ENCODE results near the gene TMEM213.

The TMEM213 gene

DNA sequence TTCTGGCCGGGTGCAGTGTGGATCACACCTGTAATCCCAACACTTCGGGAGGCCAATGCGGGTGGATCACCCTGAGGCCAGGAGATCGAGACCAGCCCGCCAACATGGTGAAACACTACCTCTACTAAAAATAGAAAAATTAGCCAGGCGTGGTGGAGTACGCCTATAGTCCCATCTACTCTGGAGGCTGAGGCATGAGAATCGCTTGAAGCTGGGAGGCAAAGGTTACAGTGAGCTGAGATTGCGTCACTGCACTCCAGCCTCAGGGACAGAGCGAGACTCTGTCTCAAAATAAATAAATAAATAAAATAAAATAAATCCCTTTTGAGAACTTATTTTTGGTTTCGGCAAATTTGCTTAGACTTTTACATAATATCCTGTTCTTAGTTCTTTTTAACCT, 31.5 kb downstream of the TMEM213 start:
- no peaks in the 10 kb centered on the region for H3K36me3 ChIP-seq (ENCODE audit: insufficient read depth, insufficient read length, low read length)
- H3K9ac ChIP-seq (ENCODE audit: insufficient read length, low read depth) = no peak overlapping the region
- H3K9me3 ChIP-seq (ENCODE audit: insufficient read depth, low read length) = no peaks in the 10 kb centered on the region
- no peak overlapping the region for H3K4me3 ChIP-seq (ENCODE audit: insufficient read length, low read depth)
- no peak for TF ChIP-seq SUZ12 (IDR thresholded peaks at IDR 0.05; ENCODE audit: extremely low read depth, insufficient read depth, insufficient read length)
- TF ChIP-seq YY1 (IDR thresholded peaks at IDR 0.05; ENCODE audit: insufficient read depth, insufficient read length) = no peak
- no peak for TF ChIP-seq ZNF274 (IDR thresholded peaks at IDR 0.05; ENCODE audit: low read depth, low read length)
- no peaks in the 10 kb centered on the region for H3K4me1 ChIP-seq (ENCODE audit: insufficient read depth, insufficient read length)
- DNase-seq (ENCODE audit: low read depth, low spot score) = no peak
- H3K27me3 ChIP-seq (ENCODE audit: insufficient read depth, insufficient read length) = no peaks in the 10 kb centered on the region

DNA sequence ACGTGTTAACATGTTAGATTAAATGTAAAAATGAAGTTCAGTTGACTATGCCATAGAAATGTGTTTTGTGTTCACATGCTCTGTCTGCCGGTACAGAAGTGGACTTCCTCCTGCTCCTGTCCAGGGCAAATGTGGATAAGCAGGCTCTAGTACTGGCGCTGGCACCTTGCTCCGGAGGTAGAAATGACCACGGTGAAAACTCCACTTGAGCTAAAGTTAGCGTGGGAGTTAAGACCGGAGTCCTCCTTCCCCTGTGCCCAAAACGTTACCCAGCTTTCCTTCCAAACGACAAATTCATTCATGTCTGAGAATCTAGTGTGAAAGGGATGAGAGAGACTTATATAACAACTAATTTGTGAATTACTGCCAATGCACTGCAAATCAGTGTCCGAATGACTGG, 35.2 kb downstream of the TMEM213 start:
- no peak overlapping the region for H3K9ac ChIP-seq (ENCODE audit: insufficient read length, low read depth)
- H3K4me1 ChIP-seq (ENCODE audit: insufficient read depth, insufficient read length) = no peaks in the 10 kb centered on the region
- H3K36me3 ChIP-seq (ENCODE audit: insufficient read depth, insufficient read length, low read length) = peaks cover 13% of the 10 kb centered on the region
- no peak for TF ChIP-seq SUZ12 (IDR thresholded peaks at IDR 0.05; ENCODE audit: extremely low read depth, insufficient read depth, insufficient read length)
- DNase-seq (ENCODE audit: low read depth, low spot score) = no peak
- H3K4me3 ChIP-seq (ENCODE audit: insufficient read length, low read depth) = no peak overlapping the region
- H3K27me3 ChIP-seq (ENCODE audit: insufficient read depth, insufficient read length) = no peaks in the 10 kb centered on the region
- no peaks in the 10 kb centered on the region for H3K9me3 ChIP-seq (ENCODE audit: insufficient read depth, low read length)

DNA sequence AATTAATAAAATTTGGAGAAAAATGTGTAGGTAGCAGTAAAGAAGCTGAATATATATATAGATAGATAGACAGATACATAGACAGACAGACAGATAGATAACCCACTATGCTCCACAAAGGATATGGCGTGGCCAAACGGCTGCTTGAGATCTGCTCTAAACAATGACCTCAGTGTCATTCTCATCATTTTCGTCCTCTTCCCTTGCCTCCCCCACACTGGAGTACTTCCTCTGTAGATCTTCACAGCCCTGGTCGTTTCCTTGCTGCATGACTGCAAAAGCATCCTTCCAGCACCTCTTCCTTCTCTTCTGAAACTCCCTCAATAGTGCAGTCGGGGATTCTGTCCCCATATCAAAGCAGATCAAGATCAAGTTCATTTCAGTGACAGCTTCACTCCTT, 35.8 kb downstream of the TMEM213 start:
- Histone ChIP-seq H3K36me3 (ENCODE audit: insufficient read depth, insufficient read length, low read length) (peaks cover 17% of the 10 kb centered on the region), H3K27me3 (ENCODE audit: insufficient read depth, insufficient read length) (no peaks in the 10 kb centered on the region), H3K4me3 (ENCODE audit: insufficient read length, low read depth) (no peak overlapping the region), H3K4me1 (ENCODE audit: insufficient read depth, insufficient read length) (no peaks in the 10 kb centered on the region), H3K9me3 (ENCODE audit: insufficient read depth, low read length) (no peaks in the 10 kb centered on the region), H3K9ac (ENCODE audit: insufficient read length, low read depth) (no peak overlapping the region)
- no peak for DNase-seq (ENCODE audit: low read depth, low spot score)
- TF ChIP-seq YY1 (IDR thresholded peaks at IDR 0.05; ENCODE audit: insufficient read depth, insufficient read length) = no peak
- TF ChIP-seq ZNF274 (IDR thresholded peaks at IDR 0.05; ENCODE audit: low read depth, low read length) = no peak
- TF ChIP-seq SUZ12 (IDR thresholded peaks at IDR 0.05; ENCODE audit: extremely low read depth, insufficient read depth, insufficient read length) = no peak

DNA sequence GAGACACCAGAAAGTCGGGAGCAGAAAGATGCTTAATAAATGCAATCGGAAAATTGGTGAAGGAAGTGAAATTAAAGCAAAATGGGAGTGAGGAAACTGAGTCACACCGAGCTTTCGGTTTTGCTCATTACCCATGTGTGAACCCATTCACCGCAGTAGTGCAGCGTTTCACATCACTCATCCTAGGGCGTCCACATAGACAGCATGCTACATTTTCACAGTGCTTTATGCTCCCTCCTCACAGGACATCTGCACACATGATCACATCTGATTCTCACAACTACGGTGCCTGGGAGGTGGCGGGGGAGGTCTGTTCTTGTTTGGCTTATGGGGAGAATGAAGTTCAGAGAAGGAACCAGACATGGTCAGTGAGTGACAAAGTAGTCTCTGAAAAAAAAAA, 36.8 kb downstream of the TMEM213 start:
- Histone ChIP-seq H3K4me1 (ENCODE audit: insufficient read depth, insufficient read length) (no peaks in the 10 kb centered on the region), H3K4me3 (ENCODE audit: insufficient read length, low read depth) (no peak overlapping the region), H3K9ac (ENCODE audit: insufficient read length, low read depth) (no peak overlapping the region), H3K9me3 (ENCODE audit: insufficient read depth, low read length) (no peaks in the 10 kb centered on the region), H3K27me3 (ENCODE audit: insufficient read depth, insufficient read length) (no peaks in the 10 kb centered on the region), H3K36me3 (ENCODE audit: insufficient read depth, insufficient read length, low read length) (peaks cover 17% of the 10 kb centered on the region)
- TF ChIP-seq YY1 (IDR thresholded peaks at IDR 0.05; ENCODE audit: insufficient read depth, insufficient read length) (no peak), SUZ12 (IDR thresholded peaks at IDR 0.05; ENCODE audit: extremely low read depth, insufficient read depth, insufficient read length) (no peak), ZNF274 (IDR thresholded peaks at IDR 0.05; ENCODE audit: low read depth, low read length) (no peak)
- DNase-seq (ENCODE audit: low read depth, low spot score) = no peak

DNA sequence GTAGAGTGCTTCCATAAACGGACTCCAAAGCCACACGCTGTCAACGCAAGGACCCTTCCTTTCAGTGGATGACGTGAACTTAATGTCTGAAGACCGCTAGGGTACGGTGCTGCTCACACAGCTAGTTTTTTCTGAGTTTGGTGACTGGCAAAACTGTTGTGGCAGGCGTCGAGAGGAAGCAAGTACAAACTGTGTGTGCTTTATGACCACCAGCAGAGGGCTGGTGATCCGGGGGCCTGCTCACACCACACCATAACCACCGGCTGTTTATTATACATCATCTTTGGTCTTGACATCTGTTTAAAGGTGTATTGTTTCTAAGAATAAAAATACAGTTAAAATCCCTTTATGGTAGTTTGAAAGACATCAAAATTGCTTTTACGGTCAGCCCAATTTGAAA, 37.3 kb downstream of the TMEM213 start:
- DNase-seq (ENCODE audit: low read depth, low spot score) = no peak
- no peaks in the 10 kb centered on the region for H3K4me1 ChIP-seq (ENCODE audit: insufficient read depth, insufficient read length)
- TF ChIP-seq YY1 (IDR thresholded peaks at IDR 0.05; ENCODE audit: insufficient read depth, insufficient read length) = no peak
- no peak for TF ChIP-seq ZNF274 (IDR thresholded peaks at IDR 0.05; ENCODE audit: low read depth, low read length)
- no peak for TF ChIP-seq SUZ12 (IDR thresholded peaks at IDR 0.05; ENCODE audit: extremely low read depth, insufficient read depth, insufficient read length)
- no peak overlapping the region for H3K9ac ChIP-seq (ENCODE audit: insufficient read length, low read depth)
- H3K4me3 ChIP-seq (ENCODE audit: insufficient read length, low read depth) = no peak overlapping the region
- no peaks in the 10 kb centered on the region for H3K27me3 ChIP-seq (ENCODE audit: insufficient read depth, insufficient read length)
- H3K9me3 ChIP-seq (ENCODE audit: insufficient read depth, low read length) = no peaks in the 10 kb centered on the region
- H3K36me3 ChIP-seq (ENCODE audit: insufficient read depth, insufficient read length, low read length) = peaks cover 17% of the 10 kb centered on the region

DNA sequence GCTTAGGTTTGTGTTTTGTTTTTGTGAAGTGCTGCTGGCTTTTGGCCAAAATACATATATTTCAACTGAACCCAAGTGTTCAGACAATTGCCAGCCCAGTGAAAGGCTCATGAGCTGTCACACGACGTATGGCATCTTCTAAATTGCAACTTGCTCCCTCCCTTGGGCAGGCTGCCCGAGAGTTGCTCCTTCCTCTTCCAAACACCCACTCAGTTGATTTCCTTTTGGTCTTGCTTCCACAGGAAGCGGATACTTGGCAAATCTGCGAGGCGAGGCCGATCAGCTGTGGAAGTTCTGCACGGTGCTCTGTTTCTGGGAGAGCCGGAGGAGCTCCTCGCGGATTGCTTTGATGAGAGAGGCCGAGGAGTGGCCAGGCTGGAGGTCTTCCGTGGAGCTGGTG, 39.8 kb downstream of the TMEM213 start:
- H3K4me3 ChIP-seq (ENCODE audit: insufficient read length, low read depth) = no peak overlapping the region
- H3K4me1 ChIP-seq (ENCODE audit: insufficient read depth, insufficient read length) = no peaks in the 10 kb centered on the region
- TF ChIP-seq SUZ12 (IDR thresholded peaks at IDR 0.05; ENCODE audit: extremely low read depth, insufficient read depth, insufficient read length) (no peak), YY1 (IDR thresholded peaks at IDR 0.05; ENCODE audit: insufficient read depth, insufficient read length) (no peak), ZNF274 (IDR thresholded peaks at IDR 0.05; ENCODE audit: low read depth, low read length) (no peak)
- no peak overlapping the region for H3K9ac ChIP-seq (ENCODE audit: insufficient read length, low read depth)
- no peak for DNase-seq (ENCODE audit: low read depth, low spot score)
- H3K27me3 ChIP-seq (ENCODE audit: insufficient read depth, insufficient read length) = no peaks in the 10 kb centered on the region
- H3K9me3 ChIP-seq (ENCODE audit: insufficient read depth, low read length) = no peaks in the 10 kb centered on the region
- peaks cover 17% of the 10 kb centered on the region for H3K36me3 ChIP-seq (ENCODE audit: insufficient read depth, insufficient read length, low read length)

DNA sequence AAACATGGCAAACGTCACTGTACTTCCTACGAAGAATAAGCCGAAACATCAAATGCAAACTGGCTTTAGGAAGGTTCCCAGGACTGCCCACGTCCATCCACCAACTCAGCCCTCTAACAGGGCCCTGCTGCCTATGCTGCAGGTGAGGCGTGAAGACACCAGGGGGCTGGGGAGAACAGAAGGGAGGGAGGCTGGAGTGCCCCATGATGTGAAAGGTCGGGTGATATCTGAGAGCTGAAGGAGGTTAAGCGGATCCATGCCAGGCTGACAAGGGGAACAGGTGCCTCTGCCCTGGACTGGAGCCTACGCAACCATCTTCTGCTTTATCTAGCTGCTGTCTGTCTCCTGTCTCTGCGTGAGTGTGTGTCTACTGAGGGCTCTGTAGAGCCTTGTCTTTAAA, 40.4 kb downstream of the TMEM213 start:
- Histone ChIP-seq H3K36me3 (ENCODE audit: insufficient read depth, insufficient read length, low read length) (peaks cover 17% of the 10 kb centered on the region), H3K9ac (ENCODE audit: insufficient read length, low read depth) (no peak overlapping the region), H3K9me3 (ENCODE audit: insufficient read depth, low read length) (no peaks in the 10 kb centered on the region), H3K4me1 (ENCODE audit: insufficient read depth, insufficient read length) (no peaks in the 10 kb centered on the region), H3K27me3 (ENCODE audit: insufficient read depth, insufficient read length) (no peaks in the 10 kb centered on the region), H3K4me3 (ENCODE audit: insufficient read length, low read depth) (no peak overlapping the region)
- no peak for TF ChIP-seq SUZ12 (IDR thresholded peaks at IDR 0.05; ENCODE audit: extremely low read depth, insufficient read depth, insufficient read length)
- no peak for TF ChIP-seq YY1 (IDR thresholded peaks at IDR 0.05; ENCODE audit: insufficient read depth, insufficient read length)
- TF ChIP-seq ZNF274 (IDR thresholded peaks at IDR 0.05; ENCODE audit: low read depth, low read length) = no peak
- no peak for DNase-seq (ENCODE audit: low read depth, low spot score)

DNA sequence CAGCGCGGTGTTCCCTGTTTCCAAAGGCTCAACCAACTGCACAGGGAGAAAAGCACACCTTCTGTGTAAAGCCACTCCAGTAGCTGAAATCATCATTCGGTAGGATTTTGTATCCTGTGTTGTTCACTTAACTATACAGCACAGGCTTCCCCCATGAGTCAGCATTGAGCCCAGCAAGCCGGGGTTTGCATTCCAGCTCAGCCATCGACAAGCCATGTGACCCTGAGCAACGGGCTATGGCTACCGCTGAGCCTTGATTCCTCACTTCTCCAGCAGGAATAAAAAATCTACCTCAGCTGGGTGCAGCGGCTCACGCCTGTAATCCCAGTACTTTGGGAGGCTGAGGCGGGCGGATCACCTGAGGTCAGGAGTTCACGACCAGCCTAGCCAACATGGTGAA, 44.3 kb downstream of the TMEM213 start:
- H3K27me3 ChIP-seq (ENCODE audit: insufficient read depth, insufficient read length) = no peaks in the 10 kb centered on the region
- no peaks in the 10 kb centered on the region for H3K4me1 ChIP-seq (ENCODE audit: insufficient read depth, insufficient read length)
- peaks cover 10% of the 10 kb centered on the region for H3K36me3 ChIP-seq (ENCODE audit: insufficient read depth, insufficient read length, low read length)
- no peaks in the 10 kb centered on the region for H3K9me3 ChIP-seq (ENCODE audit: insufficient read depth, low read length)
- DNase-seq (ENCODE audit: low read depth, low spot score) = peak; percentile 23
- TF ChIP-seq SUZ12 (IDR thresholded peaks at IDR 0.05; ENCODE audit: extremely low read depth, insufficient read depth, insufficient read length) (no peak), YY1 (IDR thresholded peaks at IDR 0.05; ENCODE audit: insufficient read depth, insufficient read length) (no peak), ZNF274 (IDR thresholded peaks at IDR 0.05; ENCODE audit: low read depth, low read length) (no peak)
- H3K4me3 ChIP-seq (ENCODE audit: insufficient read length, low read depth) = no peak overlapping the region
- H3K9ac ChIP-seq (ENCODE audit: insufficient read length, low read depth) = no peak overlapping the region
